PC-3 (cell line): ENCODE results near the gene FOXM1.

Source experiments
- EZH2phosphoT487 ChIP-seq: fragments of 300-600 bp; sonication (generic); IDR thresholded peaks from 2 replicates; pipeline ENCODE4 v1.6.1; 2018; ENCODE audit warnings: mild to moderate bottlenecking, antibody characterized with exemption, low read length, borderline replicate concordance
- TF ChIP-seq, protein P1 (sequence below): fragments of 300-600 bp; sonication (generic); conservative IDR thresholded peaks from 2 replicates; pipeline ENCODE4 v1.5.1; 2017; ENCODE audit warnings: antibody characterized with exemption, low read depth, mild to moderate bottlenecking, low read length

DNA sequence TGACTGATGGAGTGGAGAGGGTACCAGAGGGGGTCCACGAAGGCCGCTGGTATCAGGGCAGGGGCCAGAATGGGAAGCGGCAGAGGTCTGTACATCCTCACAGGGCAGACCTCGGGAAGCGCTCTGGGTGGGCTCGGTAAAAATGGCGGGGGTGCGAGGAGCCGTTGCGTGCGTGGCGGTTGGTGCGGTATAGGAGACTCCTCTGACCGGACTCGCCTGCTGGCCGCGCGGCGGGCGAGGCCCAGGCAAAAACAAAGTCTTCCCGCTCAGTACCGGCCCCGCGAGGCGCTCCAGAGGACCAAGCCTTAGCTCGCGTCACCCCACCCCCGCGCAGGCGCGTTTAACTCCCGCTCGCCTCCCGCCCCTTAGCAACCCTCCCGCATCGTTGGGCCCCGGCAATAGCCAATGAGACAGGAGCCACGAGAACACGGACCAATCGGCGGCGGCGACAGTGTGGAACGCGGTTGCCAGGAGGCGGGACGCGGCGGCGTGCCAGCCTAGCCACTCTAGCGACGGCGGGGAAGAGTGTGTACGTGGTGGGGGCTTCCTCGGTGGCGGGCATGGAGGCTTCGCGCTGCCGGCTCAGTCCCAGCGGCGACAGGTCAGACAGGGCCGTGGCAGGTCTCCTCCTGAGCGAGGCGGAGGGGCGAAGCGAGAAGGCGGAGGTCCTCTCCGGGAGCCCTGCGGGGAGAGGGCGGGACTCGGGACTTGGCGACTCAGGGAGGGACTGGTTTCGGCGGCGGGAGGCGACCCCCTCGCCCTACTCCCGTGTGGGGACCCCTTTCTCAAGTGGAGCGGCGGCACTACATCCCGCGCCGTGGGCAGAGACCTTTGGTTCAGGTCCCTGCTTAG, 13.6 kb upstream of the FOXM1 start, which contains the start of gene TULP3:
- TF ChIP-seq, protein P1, sequence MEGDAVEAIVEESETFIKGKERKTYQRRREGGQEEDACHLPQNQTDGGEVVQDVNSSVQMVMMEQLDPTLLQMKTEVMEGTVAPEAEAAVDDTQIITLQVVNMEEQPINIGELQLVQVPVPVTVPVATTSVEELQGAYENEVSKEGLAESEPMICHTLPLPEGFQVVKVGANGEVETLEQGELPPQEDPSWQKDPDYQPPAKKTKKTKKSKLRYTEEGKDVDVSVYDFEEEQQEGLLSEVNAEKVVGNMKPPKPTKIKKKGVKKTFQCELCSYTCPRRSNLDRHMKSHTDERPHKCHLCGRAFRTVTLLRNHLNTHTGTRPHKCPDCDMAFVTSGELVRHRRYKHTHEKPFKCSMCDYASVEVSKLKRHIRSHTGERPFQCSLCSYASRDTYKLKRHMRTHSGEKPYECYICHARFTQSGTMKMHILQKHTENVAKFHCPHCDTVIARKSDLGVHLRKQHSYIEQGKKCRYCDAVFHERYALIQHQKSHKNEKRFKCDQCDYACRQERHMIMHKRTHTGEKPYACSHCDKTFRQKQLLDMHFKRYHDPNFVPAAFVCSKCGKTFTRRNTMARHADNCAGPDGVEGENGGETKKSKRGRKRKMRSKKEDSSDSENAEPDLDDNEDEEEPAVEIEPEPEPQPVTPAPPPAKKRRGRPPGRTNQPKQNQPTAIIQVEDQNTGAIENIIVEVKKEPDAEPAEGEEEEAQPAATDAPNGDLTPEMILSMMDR: no peak
- no peak for TF ChIP-seq EZH2phosphoT487
